T-helper 2 cell (primary cell): ENCODE data around the gene EPS8L1.
"Not testable (repeated sequence)": the region's sequence is repeated elsewhere in the genome, so short reads cannot be mapped to it uniquely, and the experiment has no call there.

Experiments used
- DNase-seq, 5 experiments: peaks; one replicate each; pipeline versions ENCODE4 v3.0.0 to v3.0.0-alpha.2; 2012 to 2022
- total RNA-seq, 2 donors: gene quantifications; one replicate each; lab custom pipeline; 2026; lab: John Stamatoyannopoulos, UW

EPS8L1 gene
- 2.7 to 4.4 reads per million in 2 donors for total RNA-seq

DNA sequence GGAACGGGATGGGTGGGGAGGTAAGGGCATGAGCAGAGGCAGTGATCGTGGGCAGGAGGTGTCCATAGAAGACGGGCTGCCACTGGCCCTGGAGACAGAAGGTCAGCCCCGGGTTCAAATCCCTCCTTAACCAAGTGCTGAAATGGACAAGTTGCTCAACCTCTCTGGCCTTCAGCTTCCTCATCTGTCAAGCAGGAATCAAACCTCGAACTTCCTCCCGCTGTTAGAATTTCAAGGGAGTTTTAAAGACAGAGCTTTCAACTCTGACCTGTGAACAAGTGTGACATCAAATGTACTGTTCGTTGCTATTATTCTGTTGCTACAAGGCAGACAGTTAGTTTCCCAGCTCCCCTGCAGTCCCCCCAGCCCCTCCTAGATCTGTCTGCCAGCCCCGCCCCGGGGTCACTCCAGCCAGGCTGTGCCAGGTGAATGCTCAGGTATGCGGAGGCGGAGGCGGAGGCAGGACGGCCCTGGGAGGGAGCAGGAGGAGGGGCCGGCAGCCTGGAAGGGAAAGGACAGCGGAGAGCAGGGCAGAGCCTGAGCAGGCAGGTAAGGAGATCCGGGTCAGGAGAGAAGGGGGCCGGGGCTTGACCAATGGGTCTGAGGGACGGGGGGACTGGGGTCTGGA lies at the start of gene EPS8L1:
TSS of gene EPS8L1 (plus strand) at position 499 of the 628 bp plus-strand sequence. CDS start 576 bp downstream, outside the sequence.
- no peak for DNase-seq

DNA sequence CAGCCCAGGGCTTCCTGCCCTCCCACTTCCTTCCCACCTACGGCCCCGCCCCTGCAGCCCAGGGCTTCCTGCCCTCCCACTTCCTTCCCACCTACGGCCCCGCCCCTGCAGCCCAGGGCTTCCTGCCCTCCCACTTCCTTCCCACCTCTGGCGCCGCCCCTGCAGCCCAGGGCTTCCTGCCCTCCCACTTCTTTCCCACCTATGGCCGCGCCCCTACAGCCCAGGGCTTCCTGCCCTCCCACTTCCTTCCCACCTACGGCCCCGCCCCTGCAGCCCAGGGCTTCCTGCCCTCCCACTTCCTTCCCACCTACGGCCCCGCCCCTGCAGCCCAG lies 48.6 kb upstream of the EPS8L1 start:
- DNase-seq: not testable (repeated sequence)

GRCh38 chr19:55027472-55028337 lies 48.0 kb upstream of the EPS8L1 start:
- DNase-seq: no peak

DNA sequence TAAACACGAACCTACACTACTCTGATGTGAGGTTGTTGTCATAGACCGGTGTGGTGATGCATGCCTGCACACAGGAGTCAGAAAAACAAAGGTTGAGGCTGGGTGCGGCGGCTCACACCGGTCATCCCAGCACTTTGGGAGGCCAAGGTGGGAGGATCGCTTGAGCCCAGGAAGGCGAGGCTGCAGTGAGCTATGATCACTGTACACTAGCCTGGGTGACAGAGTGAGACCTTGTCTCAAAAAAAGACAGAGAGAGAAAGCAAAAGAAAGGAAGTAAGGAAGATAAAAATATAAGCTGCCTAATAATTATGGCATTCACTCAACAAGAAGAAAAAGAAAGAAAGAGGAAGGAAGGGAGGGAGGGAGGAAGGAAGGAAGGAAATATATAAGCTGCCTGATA lies 46.9 kb upstream of the EPS8L1 start:
- no peak for DNase-seq

- no peak for DNase-seq
Measured at GRCh38 chr19:55031178-55031577, 44.5 kb upstream of the EPS8L1 start.

- no peak for DNase-seq
Measured at GRCh38 chr19:55032170-55032800, 43.4 kb upstream of the EPS8L1 start.

GRCh38 chr19:55032976-55033643 lies 42.6 kb upstream of the EPS8L1 start:
- not testable (repeated sequence) for DNase-seq

GRCh38 chr19:55034751-55035150 lies 40.9 kb upstream of the EPS8L1 start:
- no peak for DNase-seq

- DNase-seq: no peak
Measured at GRCh38 chr19:55036058-55036457, 39.6 kb upstream of the EPS8L1 start.

DNA sequence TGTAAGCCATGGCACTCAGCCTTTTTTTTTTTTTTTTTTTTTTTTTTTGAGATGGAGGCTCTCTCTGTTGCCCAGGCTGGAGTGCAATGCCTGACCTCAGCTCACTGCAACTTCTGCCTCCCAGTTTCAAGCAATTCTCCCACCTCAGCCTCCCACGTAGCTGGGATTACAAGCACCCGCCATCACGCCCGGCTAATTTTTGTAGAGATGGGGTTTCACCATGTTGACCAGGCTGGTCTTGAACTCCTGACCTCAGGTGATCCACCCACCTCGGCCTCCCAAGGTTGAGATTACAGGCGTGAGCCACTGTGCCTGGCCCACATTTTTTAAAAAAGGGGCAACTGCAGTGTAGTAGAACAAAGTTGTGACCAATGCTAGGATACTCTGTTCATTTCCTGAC lies 38.1 kb upstream of the EPS8L1 start:
- not testable (repeated sequence) for DNase-seq

DNA sequence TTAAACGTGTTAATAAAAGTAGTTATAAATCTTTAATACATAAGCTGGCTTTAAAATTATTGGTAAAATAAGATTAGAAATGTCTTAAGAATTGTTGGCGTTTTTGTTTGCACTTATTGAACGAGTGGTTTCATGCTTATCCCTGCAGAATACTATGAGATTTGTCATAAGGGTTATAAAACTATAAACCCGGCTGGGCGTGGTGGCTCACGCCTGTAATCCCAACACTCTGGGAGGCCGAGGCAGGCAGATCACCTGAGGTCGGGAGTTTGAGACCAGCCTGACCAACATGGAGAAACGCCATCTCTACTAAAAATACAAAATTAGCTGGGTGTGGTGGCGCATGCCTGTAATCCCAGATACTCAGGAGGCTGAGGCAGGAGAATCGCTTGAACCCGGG lies 35.0 kb upstream of the EPS8L1 start:
- DNase-seq: not testable (repeated sequence)

DNA sequence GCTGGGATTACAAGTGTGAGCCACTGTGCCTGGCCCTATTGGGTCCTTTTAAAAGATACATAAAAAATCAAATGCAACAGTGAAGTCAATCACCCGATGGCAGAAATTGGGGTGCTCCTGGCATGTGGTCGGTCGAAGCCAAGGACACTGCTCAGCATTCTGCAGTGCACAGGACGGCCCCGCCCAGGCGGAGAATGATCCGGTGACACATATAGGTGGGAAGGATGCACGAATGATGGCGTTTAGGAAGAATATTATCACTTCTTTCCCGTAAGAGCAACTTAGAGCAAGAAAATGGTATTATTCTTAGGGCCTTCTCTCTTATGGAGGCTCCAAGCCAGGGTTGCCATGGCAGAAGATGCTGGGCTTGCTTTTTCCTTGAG lies 34.4 kb upstream of the EPS8L1 start:
- no peak for DNase-seq

GRCh38 chr19:55041627-55042343 lies 33.9 kb upstream of the EPS8L1 start:
- peak in 2 of 5 experiments; percentile 13 to 52 for DNase-seq

- DNase-seq: no peak
Measured at GRCh38 chr19:55042344-55042678, 33.4 kb upstream of the EPS8L1 start.

- DNase-seq: no peak
Measured at GRCh38 chr19:55042688-55043087, 33.0 kb upstream of the EPS8L1 start.

- no peak for DNase-seq
Measured at GRCh38 chr19:55044286-55044685, 31.4 kb upstream of the EPS8L1 start.

- no peak for DNase-seq
Measured at GRCh38 chr19:55044771-55045716, 30.6 kb upstream of the EPS8L1 start.

- DNase-seq: no peak
Measured at GRCh38 chr19:55046975-55047622, 28.6 kb upstream of the EPS8L1 start.

DNA sequence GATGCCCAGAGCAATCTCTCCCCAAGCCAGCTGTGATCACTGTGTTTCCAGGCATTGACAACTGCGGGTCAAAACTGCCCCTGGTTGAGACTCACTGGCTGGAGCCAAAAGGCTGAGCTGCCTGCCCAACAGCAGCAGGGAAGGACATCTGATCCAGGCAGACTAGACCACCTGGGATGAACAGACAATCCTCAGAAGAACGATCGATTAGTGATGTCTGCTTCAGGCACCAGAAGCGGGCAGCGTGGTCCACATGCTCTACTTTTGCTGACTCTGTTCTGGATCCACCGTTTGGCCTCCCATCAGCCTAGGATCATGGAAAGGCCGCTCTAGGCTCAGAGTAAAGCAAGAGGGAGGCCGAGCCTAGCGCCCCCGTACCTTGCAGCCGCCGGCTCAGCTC lies 27.7 kb upstream of the EPS8L1 start:
- no peak for DNase-seq

GRCh38 chr19:55048446-55048845 lies 27.2 kb upstream of the EPS8L1 start:
- no peak for DNase-seq
